ENCODE data around the gene ZNF69. TPM values are rescaled to one million over a fixed set of nuclear protein-coding genes. Genes with fewer than 3 reads are reported as not detected.
"Not testable (repeated sequence)": the region's sequence is repeated elsewhere in the genome, so short reads cannot be mapped to it uniquely, and the experiment has no call there.

Gene ZNF69
- total RNA-seq, 1 experiment from 2014 or later = not detected

DNA sequence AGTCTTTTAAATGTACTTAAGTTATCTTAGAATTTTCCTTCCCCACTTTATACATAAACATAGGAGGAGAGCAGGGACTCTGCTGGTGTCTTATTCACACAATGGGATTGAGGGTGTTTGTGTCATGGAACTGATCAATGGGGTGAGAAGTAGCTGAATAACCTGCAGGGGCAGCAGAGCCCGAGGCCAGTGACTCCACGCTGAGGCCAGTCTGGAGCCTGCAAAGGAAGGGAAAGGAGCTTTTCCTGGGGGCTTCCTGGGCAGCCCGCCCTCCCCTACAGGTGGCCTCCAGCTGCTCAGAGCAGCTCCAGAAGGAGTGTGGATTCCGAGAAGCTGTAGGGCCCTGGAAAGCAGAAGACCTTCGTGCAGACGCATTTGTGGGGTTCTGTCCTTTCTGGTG, 40.0 kb upstream of the ZNF69 start:
- CTCF ChIA-PET; DNase-seq (ENCODE audit: low read depth, low spot score); H3K27ac ChIP-seq (ENCODE audit: low read depth, low read length); H3K27me3 ChIP-seq (ENCODE audit: insufficient read depth, low read length); H3K9me2 ChIP-seq (ENCODE audit: insufficient read depth); BruUV-seq (replicated peaks); POLR2A ChIA-PET; H3K9me3 ChIP-seq (ENCODE audit: control insufficient read depth in 1 of 2, insufficient read depth in 1 of 2, low read depth in 1 of 2, low read length in 2 of 2); H3K4me1 ChIP-seq (ENCODE audit: control insufficient read depth in 1 of 2, insufficient read depth in 2 of 2, low read length in 2 of 2); H3K79me2 ChIP-seq (ENCODE audit: insufficient read depth, low read length); H3K4me2 ChIP-seq (ENCODE audit: low read length); H3K36me3 ChIP-seq (ENCODE audit: control insufficient read depth in 1 of 2, insufficient read depth in 2 of 2, low read length in 2 of 2); ATAC-seq; H3K9ac ChIP-seq (ENCODE audit: low read length); H4K20me1 ChIP-seq (ENCODE audit: insufficient read depth); H3K4me3 ChIP-seq (replicated peaks in 1 of 2; ENCODE audit: low read depth in 1 of 2, low read length in 2 of 2); intact Hi-C loops (cut with micrococcal nuclease); RAD21 ChIA-PET (ENCODE audit: low non-redundant PET in 1 of 2, low total read pairs in 2 of 2, uncharacterized antibody in 2 of 2, unreplicated experiment in 2 of 2); H2AFZ ChIP-seq (ENCODE audit: low read depth, low read length, poor library complexity, severe bottlenecking): not testable (repeated sequence)

- DNase-seq (ENCODE audit: low read depth, low spot score) (no peak), ATAC-seq (no peak)
- Histone ChIP-seq H3K9ac (ENCODE audit: low read length) (no peak overlapping the region), H3K79me2 (ENCODE audit: insufficient read depth, low read length) (no peaks in the 10 kb centered on the region), H3K36me3 (ENCODE audit: control insufficient read depth in 1 of 2, insufficient read depth in 2 of 2, low read length in 2 of 2) (no peaks in the 10 kb centered on the region), H3K27me3 (ENCODE audit: insufficient read depth, low read length) (no peaks in the 10 kb centered on the region), H2AFZ (ENCODE audit: low read depth, low read length, poor library complexity, severe bottlenecking) (no peak overlapping the region), H3K27ac (ENCODE audit: low read depth, low read length) (no peak overlapping the region), H3K4me3 (replicated peaks in 1 of 2; ENCODE audit: low read depth in 1 of 2, low read length in 2 of 2) (no peak overlapping the region), H3K4me1 (ENCODE audit: control insufficient read depth in 1 of 2, insufficient read depth in 2 of 2, low read length in 2 of 2) (no peaks in the 10 kb centered on the region), H3K9me2 (ENCODE audit: insufficient read depth) (no peaks in the 10 kb centered on the region), H3K9me3 (ENCODE audit: control insufficient read depth in 1 of 2, insufficient read depth in 1 of 2, low read depth in 1 of 2, low read length in 2 of 2) (no peaks in the 10 kb centered on the region; a peak in 1 of 4 replicates), H3K4me2 (ENCODE audit: low read length) (no peak overlapping the region), H4K20me1 (ENCODE audit: insufficient read depth) (no peaks in the 10 kb centered on the region)
- RAD21 ChIA-PET (ENCODE audit: low non-redundant PET in 1 of 2, low total read pairs in 2 of 2, uncharacterized antibody in 2 of 2, unreplicated experiment in 2 of 2) = no interaction called here
- BruUV-seq (replicated peaks) = no TSS peak
- POLR2A ChIA-PET = no interaction called here
- intact Hi-C loops (cut with micrococcal nuclease) = no loop called here
- TF ChIP-seq, protein P1, sequence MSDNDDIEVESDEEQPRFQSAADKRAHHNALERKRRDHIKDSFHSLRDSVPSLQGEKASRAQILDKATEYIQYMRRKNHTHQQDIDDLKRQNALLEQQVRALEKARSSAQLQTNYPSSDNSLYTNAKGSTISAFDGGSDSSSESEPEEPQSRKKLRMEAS (IDR thresholded peaks at IDR 0.05) = no peak
- TF ChIP-seq EZH2 (IDR thresholded peaks at IDR 0.05) (no peak), SRF (IDR thresholded peaks at IDR 0.05; ENCODE audit: low read depth) (no peak), JUND (IDR thresholded peaks at IDR 0.05) (no peak), CBX3 (IDR thresholded peaks at IDR 0.05; ENCODE audit: low read depth) (no peak), FOSL1 (IDR thresholded peaks at IDR 0.05; ENCODE audit: low read depth) (no peak), POLR2A (IDR thresholded peaks at IDR 0.05; ENCODE audit: borderline replicate concordance, extremely low read depth, insufficient read depth, insufficient read length) (no peak)
- TF ChIP-seq, protein P2, sequence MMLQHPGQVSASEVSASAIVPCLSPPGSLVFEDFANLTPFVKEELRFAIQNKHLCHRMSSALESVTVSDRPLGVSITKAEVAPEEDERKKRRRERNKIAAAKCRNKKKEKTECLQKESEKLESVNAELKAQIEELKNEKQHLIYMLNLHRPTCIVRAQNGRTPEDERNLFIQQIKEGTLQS (IDR thresholded peaks at IDR 0.05) = no peak
- CTCF ChIA-PET = no interaction called here
Measured at GRCh38 chr19:11848200-11848593, 39.4 kb upstream of the ZNF69 start.
